ENCODE measurements around the gene NELL1. TPM values are rescaled to one million over a fixed set of nuclear protein-coding genes. Genes with fewer than 3 reads are reported as not detected.

NELL1 gene
- total and polyA plus RNA-seq, 7 donors: 0.34 to 1.1 (median 0.62) TPM; not detected in 3

DNA sequence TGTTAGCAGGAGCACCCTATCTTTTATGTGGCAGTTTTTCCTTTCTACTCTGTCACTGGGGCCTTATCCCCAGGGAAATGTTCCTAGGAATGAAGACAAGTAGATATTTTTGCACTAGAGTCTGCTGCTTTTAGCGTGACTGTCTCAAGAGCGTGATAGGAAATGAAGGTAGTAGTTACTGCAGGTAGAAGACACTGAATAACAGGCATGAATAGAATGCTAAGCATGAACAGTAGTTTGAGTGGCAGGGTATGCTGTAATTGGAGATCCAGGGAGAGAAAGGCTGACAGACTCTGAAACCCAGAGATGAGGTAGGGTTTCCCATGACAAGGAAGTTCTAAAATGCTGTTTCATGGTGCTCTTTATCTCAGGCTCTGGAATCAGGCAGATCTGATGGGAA is 475.1 kb downstream of the NELL1 start:
- H3K9me3 ChIP-seq: no peaks in the 10 kb centered on the region
- H3K27ac ChIP-seq: no peak overlapping the region
- DNase-seq: no peak
- TF ChIP-seq POLR2AphosphoS5 (IDR thresholded peaks at IDR 0.05): no peak
- no peak for TF ChIP-seq POLR2A (IDR thresholded peaks at IDR 0.05)
- TF ChIP-seq EP300 (IDR thresholded peaks at IDR 0.05): no peak
- TF ChIP-seq, protein P1, sequence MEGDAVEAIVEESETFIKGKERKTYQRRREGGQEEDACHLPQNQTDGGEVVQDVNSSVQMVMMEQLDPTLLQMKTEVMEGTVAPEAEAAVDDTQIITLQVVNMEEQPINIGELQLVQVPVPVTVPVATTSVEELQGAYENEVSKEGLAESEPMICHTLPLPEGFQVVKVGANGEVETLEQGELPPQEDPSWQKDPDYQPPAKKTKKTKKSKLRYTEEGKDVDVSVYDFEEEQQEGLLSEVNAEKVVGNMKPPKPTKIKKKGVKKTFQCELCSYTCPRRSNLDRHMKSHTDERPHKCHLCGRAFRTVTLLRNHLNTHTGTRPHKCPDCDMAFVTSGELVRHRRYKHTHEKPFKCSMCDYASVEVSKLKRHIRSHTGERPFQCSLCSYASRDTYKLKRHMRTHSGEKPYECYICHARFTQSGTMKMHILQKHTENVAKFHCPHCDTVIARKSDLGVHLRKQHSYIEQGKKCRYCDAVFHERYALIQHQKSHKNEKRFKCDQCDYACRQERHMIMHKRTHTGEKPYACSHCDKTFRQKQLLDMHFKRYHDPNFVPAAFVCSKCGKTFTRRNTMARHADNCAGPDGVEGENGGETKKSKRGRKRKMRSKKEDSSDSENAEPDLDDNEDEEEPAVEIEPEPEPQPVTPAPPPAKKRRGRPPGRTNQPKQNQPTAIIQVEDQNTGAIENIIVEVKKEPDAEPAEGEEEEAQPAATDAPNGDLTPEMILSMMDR (IDR thresholded peaks at IDR 0.05): no peak
- H3K4me1 ChIP-seq: no peaks in the 10 kb centered on the region
- intact Hi-C loops (cut with DNase I): no loop called here
- WGBS, 2 donors: 83 to 89% methylated on average over 2 of the region's 2 CpGs
- H3K36me3 ChIP-seq: no peaks in the 10 kb centered on the region
- H3K27me3 ChIP-seq: no peaks in the 10 kb centered on the region
- H3K4me3 ChIP-seq: no peak overlapping the region

DNA sequence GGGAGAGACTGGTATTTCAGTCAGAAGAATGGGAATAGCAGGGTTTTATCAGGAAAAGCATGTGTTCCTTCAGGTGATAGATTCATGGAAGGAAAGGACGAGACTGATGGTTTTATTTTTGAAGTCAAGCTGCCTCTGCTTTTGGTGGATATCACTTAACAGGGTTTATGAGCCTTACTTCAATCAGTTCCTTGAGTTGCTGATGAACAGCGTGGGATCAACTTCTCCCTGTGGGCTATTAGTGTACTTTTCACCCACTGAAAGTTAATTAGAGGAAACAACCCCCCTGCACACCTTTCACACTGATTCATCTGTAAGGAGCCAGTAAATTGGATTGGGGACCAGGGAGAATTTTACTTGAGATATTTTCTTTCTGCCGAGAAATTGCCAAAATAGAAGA is 479.0 kb downstream of the NELL1 start:
- Histone ChIP-seq H3K36me3 (no peaks in the 10 kb centered on the region), H3K4me3 (no peak overlapping the region), H3K4me1 (no peaks in the 10 kb centered on the region), H3K27ac (no peak overlapping the region), H3K27me3 (no peaks in the 10 kb centered on the region), H3K9me3 (no peaks in the 10 kb centered on the region)
- TF ChIP-seq, protein P1 (IDR thresholded peaks at IDR 0.05): no peak
- no peak for TF ChIP-seq EP300 (IDR thresholded peaks at IDR 0.05)
- no peak for TF ChIP-seq POLR2A (IDR thresholded peaks at IDR 0.05)
- TF ChIP-seq POLR2AphosphoS5 (IDR thresholded peaks at IDR 0.05): no peak
- DNase-seq: no peak
- WGBS, 2 donors: 68 to 69% methylated on average over 3 of the region's 3 CpGs
- intact Hi-C loops (cut with DNase I): no loop called here

DNA sequence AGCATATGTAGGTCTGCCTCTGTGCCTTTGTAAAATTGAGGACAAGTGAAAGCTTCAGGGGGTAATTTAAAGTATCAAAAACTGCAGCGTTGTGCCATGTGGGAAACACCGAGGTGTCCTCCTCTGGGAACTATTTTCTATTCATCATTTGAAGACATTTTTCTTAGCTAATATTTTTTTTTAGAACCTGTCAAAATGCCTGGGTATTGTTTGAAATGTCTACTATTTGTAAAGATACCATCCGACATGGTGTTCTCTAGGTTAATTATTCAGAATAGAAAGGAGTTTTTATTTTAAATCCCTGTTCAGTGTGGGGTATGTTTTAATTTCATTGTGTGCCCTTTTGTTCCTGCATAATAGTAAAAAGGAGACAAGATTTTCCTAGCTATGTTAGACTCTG is 490.8 kb downstream of the NELL1 start:
- Histone ChIP-seq H3K9me3 (no peaks in the 10 kb centered on the region), H3K27ac (no peak overlapping the region), H3K4me1 (no peaks in the 10 kb centered on the region), H3K27me3 (no peaks in the 10 kb centered on the region), H3K4me3 (no peak overlapping the region), H3K36me3 (no peaks in the 10 kb centered on the region)
- intact Hi-C loops (cut with DNase I): no loop called here
- no peak for DNase-seq
- TF ChIP-seq, protein P1 (IDR thresholded peaks at IDR 0.05): no peak
- no peak for TF ChIP-seq POLR2A (IDR thresholded peaks at IDR 0.05)
- no peak for TF ChIP-seq POLR2AphosphoS5 (IDR thresholded peaks at IDR 0.05)
- no peak for TF ChIP-seq EP300 (IDR thresholded peaks at IDR 0.05)
- WGBS, 2 donors: 92 to 95% methylated on average over 3 of the region's 3 CpGs

DNA sequence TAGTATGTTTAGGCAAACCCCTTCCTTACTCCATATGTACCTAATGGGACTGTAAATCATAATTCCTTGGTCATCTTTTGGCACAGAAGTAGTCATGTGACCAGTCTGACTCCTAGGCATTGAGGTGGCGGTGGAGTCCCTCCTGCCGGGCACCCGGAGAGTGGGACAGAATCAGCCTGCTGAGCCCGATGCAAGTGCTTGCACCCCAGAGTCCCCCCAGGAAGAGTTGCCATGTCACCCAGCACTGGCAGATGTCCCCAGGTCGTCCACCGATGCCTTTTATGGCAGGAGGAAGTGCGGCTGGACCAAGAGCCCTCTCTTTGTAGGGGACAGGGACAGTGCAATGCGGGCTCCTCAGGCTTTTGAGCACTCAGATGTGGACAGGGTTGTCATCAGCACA is 500.3 kb downstream of the NELL1 start:
- no peak for DNase-seq
- Histone ChIP-seq H3K36me3 (no peaks in the 10 kb centered on the region), H3K27me3 (no peaks in the 10 kb centered on the region), H3K9me3 (no peaks in the 10 kb centered on the region), H3K27ac (no peak overlapping the region), H3K4me3 (no peak overlapping the region), H3K4me1 (no peaks in the 10 kb centered on the region)
- TF ChIP-seq, protein P1 (IDR thresholded peaks at IDR 0.05): no peak
- TF ChIP-seq POLR2A (IDR thresholded peaks at IDR 0.05) (no peak), POLR2AphosphoS5 (IDR thresholded peaks at IDR 0.05) (no peak), EP300 (IDR thresholded peaks at IDR 0.05) (no peak)
- intact Hi-C loops (cut with DNase I): no loop called here
- WGBS, 2 donors: 83 to 89% methylated on average over 8 of the region's 8 CpGs

DNA sequence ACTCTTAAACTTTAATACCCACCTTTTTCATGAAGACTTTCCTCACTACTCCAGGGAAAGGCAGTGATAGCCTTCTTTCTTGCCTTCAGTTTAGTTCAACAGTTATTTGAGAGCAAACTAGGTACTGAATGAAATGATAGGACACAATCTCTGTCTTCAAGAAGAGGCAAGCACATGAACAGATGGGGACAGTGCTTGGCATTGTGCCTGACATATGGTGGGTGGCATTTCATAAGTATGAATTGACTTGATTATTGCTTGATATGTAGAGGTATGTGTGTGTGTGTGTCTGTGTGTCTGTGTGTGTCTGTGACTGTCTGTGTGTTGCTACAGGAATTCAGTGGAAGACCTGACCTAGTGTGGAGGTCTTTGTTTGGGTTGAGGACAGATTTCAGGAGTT is 504.1 kb downstream of the NELL1 start:
- intact Hi-C loops (cut with DNase I): no loop called here
- Histone ChIP-seq H3K27me3 (no peaks in the 10 kb centered on the region), H3K27ac (no peak overlapping the region), H3K4me1 (no peaks in the 10 kb centered on the region), H3K9me3 (no peaks in the 10 kb centered on the region), H3K4me3 (no peak overlapping the region), H3K36me3 (no peaks in the 10 kb centered on the region)
- TF ChIP-seq, protein P1 (IDR thresholded peaks at IDR 0.05): no peak
- TF ChIP-seq POLR2AphosphoS5 (IDR thresholded peaks at IDR 0.05): no peak
- no peak for TF ChIP-seq POLR2A (IDR thresholded peaks at IDR 0.05)
- no peak for TF ChIP-seq EP300 (IDR thresholded peaks at IDR 0.05)
- DNase-seq: no peak
